ENCODE results near the gene ADGRA3.

- TF ChIP-seq POLR2A (IDR thresholded peaks at IDR 0.05): no peak
- no peak for TF ChIP-seq CTCF (IDR thresholded peaks at IDR 0.05)
Observed at GRCh38 chr4:22531311-22532019, 15.6 kb upstream of the ADGRA3 start.
